Activated CD4-positive, alpha-beta T cell treated with anti-CD3 and anti-CD28 coated beads, Interleukin-2, Interleukin-6, amounts not matched to agents 100 ng/mL and 50 ng/mL, durations not matched to agents 16 hours and 8 hours (primary cell): Measurements from ENCODE around the gene MORC1.
"Not testable (repeated sequence)": the region's sequence is repeated elsewhere in the genome, so short reads cannot be mapped to it uniquely, and the experiment has no call there.

Source experiments
- DNase-seq: peaks from one replicate; pipeline ENCODE4 v3.0.0-alpha.2; 2020

Gene MORC1

DNA sequence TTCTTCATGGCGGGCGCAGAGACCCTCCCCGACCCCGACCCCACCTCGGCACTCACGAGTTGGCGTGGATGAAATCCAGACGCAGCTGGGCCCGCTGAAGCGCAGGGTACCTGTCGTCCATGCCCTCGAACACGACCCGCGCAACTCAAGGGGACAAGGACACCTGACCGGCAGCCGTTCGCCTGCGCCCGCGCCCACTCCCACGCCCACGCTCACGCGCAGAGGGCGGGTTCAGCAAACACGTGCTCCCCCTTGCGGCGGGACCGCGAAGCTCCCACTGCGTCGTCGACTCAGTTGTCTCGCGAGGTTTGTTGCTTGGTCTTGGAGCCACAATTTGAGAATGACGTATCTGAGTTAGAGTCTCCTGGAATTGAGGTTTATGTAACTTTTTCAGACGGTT is at the start of gene MORC1:
Gene MORC1, minus strand, starts transcription at position 196 of the 400 bp plus-strand sequence. Its CDS starts 75 bp downstream, at position 121.
- DNase-seq = no peak

GRCh38 chr3:109165905-109166304 is 48.0 kb upstream of the MORC1 start:
- DNase-seq = no peak

DNA sequence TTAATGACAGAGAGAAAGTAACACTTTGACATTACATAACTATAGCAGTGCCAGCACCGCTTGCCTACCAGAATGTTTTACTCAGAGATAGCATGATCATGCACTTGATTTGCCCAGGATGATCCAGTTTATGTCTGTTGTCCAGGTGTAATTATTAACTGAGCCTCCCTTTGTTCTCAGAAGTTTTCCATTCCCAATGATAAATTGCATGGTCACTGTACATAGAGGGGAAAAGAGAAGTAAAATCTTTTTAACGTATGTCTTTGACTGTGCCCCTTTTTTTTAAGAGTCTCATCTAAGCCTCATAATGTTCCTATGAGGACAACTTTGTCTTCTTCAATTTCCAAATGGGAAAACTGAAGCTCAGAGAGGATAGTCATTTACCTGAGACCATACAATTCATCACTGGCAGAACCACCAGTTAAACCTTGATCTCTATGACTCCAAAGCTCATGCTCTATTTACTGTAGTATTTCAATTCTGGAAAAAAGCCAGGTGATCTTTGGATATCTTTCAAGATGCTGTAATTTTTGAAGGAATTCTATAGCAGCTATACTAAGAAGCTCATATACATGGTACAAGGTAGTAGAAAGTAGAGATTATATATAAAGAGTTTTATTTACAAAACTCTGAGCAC is 43.7 kb upstream of the MORC1 start:
- no peak for DNase-seq

- no peak for DNase-seq
These were observed 37.9 kb upstream of the MORC1 start for GRCh38 chr3:109155828-109156227.

DNA sequence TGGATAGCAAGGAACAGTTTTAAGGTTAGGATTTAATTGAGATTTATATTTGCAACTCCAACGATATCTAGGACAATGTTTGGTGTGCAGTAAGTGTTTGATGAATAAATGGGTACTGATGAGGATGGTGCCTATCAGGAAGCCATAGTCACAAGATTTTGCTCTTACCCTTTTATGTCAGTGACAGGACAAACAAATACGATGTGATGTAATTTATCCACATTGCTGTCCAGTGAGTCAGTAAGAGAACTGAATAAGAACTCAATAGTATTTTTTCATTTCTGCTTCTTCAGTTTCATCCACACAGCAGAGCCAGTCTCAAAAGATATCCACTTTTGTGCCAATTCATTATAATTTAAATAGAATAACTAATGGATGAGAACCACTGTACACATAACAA is 37.0 kb upstream of the MORC1 start:
- no peak for DNase-seq

GRCh38 chr3:109152320-109152719 is 34.4 kb upstream of the MORC1 start:
- no peak for DNase-seq

DNA sequence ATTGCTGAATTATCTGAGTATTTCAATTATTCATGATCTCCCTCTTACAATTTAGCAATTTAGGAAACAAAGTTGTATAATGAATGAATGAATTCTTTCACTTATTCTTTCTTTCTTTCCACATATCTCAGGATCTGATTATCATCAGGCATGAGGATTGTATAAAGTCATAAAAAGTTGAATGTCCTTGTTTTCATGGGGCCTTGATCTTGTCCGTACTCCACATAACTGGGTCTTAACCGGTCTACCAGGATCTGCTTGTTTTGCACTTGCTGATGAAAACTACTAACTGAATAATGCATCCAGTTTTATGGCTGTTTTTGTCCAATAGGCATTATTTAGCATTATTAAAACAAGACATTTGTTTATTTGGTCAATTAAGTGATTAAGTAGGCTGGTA is 31.1 kb upstream of the MORC1 start:
- no peak for DNase-seq

DNA sequence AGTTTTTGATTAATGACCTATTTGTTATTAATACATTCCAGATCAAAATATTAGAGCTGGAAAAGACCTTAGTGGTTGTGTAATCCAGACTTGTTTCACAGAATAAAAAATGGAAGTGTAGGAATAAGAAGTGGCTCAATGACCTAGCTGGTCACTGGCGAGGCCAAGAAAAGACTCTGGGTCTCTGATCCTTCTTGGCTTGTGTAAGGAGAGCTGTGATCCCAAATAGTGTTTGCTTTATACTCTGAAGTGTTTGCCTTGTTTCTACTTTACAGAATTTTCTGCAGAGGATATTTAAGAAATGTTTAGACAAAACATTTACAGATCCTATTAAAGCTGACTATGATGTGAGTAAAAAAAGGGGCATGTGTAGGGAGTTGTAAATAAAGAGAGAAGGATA is 25.7 kb upstream of the MORC1 start:
- no peak for DNase-seq

DNA sequence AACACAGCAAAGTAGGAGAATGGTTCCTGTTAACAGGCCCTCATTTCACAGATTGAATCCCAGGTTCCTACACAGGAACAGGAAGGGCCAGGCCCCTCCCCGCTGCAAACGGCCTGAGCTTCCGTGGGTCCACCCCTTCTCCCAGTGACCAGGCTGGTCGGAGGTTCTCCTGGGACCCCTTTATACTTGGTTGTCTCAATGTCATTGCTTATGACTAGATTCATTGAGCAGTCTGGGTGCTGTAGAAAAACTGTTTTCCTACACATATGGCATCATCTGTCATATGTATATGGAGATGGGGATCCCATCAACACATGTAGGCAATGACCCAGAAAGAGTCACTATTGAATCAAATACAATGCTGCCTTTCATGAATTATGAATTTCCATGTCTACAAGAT is 22.4 kb upstream of the MORC1 start:
- no peak for DNase-seq

GRCh38 chr3:109137761-109138160 is 19.8 kb upstream of the MORC1 start:
- DNase-seq = no peak

- no peak for DNase-seq
These were observed 18.6 kb upstream of the MORC1 start, which contains the start of gene C3orf85 for GRCh38 chr3:109136523-109136922. C3orf85 (plus strand) TSS chr3:109136719; CDS start chr3:109136848, 129 bp downstream.

GRCh38 chr3:109133474-109133816 is 15.5 kb upstream of the MORC1 start:
- DNase-seq = not testable (repeated sequence)

DNA sequence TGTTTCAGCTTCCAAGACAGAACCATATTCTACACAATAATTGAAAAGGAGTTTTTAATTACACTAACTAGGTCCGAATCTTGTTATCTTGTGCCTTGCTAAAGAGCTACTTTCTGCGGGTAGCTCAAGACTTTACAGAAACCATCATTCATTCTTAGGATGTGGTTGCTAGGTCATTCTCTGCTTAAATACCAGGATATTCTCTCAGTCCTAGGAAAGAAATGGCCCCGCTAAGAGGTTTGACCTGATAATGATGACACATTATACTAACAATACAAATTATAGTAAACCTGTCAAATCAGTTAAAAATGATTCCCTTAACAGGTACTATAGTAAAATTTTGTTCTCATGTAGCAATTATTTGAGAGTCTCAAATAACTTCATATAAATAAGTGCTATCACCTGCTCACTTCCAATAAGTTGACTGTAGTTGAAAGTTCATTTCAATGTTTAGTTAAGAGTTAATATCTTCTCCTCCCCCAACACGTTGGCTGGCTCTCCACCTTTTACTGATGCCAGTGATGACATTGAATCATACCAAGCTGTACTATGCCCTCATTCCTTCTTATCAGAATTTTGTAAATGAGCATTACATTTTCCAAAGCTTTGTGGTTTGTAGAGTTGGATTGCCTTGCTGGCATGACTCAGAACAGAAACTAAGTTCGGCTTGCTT is 15.0 kb upstream of the MORC1 start:
- no peak for DNase-seq

DNA sequence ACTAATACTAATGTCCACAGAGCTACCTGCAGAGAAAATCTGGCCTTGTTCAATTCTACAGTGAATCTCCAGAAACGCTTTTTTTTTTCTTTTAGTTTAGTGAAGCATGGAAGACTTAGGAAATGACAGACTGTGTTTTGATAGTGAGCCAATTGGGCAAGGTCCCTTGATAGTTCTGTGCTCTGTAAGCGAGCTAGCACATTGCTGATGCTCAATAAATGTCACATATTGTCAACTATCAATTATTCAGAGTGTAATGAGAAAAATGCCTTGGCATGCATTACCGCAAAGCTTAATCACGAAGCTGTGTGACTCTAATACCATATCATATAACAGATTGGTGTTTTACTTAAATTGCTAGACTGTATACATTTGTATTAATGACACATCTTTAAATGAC is 13.3 kb upstream of the MORC1 start:
- DNase-seq = no peak

GRCh38 chr3:109127553-109127952 is 9.6 kb upstream of the MORC1 start:
- no peak for DNase-seq

DNA sequence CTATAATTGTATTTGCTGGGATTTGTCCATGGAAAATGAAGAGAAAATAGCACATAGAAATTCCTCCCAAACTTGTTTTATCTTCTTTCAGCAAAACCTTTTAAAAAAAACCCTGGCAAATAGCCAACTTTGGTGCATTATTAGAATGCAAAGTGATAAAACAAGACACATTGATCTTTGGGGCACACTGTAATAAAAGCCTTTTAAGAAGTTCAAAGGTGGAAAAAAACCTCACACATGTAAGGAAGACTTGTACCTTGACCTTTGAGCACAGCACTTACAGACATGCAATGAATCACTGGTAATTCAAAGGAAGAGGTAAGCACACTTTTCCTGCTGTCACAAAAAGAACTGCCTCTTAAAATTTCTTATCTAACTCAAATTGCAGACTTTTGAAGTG is 8.0 kb upstream of the MORC1 start:
- DNase-seq = no peak

- no peak for DNase-seq
These were observed 4.8 kb upstream of the MORC1 start for GRCh38 chr3:109122690-109123089.

DNA sequence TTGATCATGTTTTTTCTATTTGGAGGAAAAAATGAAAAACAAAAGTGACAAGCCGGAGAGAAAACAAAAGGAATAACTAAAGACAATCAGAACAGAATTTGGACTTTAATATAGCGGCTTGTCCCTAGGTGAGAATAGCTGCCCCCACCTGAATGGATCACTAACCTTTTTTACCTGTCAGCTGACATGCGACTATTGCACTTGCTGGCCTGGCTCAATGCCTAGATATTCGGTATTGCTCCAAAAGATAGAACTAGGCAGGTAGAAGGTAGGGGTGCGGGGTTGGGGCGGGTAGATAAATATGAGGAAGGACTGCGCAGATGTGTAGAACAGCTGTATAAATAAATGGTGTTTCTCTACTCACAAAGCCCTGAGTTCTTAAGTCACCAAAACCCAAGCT is 650 bp upstream of the MORC1 start:
- no peak for DNase-seq

GRCh38 chr3:109116031-109116430 is 1.9 kb downstream of the MORC1 start:
- no peak for DNase-seq

DNA sequence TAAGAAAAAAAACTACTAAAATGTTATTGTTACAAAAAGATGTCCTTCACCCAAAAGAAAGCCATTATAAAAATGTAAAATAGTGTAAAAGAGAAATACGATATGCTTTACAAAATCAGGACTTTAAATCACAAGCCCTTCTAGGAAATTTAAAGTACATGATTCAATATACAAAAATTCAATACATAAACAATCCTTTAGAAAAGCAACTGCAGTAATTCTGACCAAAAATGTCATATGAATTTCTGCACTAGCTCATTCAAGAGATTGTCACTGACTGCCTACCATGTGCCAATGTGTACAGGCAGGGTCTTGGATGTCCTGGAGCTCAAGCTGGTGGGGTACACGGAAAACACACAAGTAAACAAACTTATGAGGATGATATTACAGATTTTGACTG is 2.5 kb downstream of the MORC1 start:
- DNase-seq = no peak

GRCh38 chr3:109114746-109115145 is 3.2 kb downstream of the MORC1 start:
- no peak for DNase-seq

GRCh38 chr3:109112946-109113760 is 4.8 kb downstream of the MORC1 start:
- no peak for DNase-seq

- no peak for DNase-seq
These were observed 8.4 kb downstream of the MORC1 start for GRCh38 chr3:109109574-109109973.

DNA sequence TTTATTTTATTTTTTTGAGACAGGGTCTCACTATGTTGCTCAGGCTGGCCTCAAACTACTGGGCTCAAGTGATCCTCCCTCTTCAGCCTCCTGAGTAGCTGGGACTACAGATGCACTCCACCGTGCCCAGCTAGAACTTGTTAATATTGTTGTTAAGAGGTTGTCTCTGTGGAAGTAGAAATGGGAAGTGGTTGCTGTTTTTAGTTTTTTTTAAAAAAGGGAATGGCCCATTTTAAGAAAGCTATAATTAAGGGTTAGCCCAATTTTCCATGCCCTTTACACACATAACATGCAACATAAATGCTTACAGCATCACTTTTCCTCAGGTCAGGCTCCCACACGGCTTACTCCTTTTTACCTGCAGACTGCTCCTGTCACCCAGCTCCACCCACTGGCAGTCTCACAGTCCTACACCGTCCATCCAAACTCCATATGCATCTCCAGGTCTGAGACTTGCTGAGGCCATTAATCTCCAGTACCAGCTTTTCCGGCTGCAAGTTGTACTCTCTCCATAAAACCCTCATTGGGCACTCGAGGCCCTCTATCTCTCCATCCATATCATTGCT is 19.8 kb downstream of the MORC1 start:
- DNase-seq = peak; percentile 5
